Osteoblast (primary cell): ENCODE measurements around the gene GC. TPM values are rescaled to one million over a fixed set of nuclear protein-coding genes. Genes with fewer than 3 reads are reported as not detected.
A peak's percentile ranks its signal among the peaks of the same experiment; 100 is the strongest.
"Not testable (repeated sequence)": the region's sequence is repeated elsewhere in the genome, so short reads cannot be mapped to it uniquely, and the experiment has no call there.

Source experiments
- DNase-seq: peaks from one replicate; pipeline ENCODE4 v3.0.0; 2011; ENCODE audit warnings: low spot score, mixed read lengths; ENCODE audit not compliant: insufficient read length; ENCODE audit errors: missing footprints
- H2AFZ ChIP-seq: 2 replicates; pipeline ENCODE4 v1.6.0; 2011; ENCODE audit warnings: mild to moderate bottlenecking, low read length
- H3K27ac ChIP-seq: 2 replicates; pipeline ENCODE4 v1.5.1; 2011; ENCODE audit warnings: mild to moderate bottlenecking, low read depth, low read length, moderate library complexity
- H3K27me3 ChIP-seq: 2 replicates; pipeline ENCODE4 v1.6.0; 2012; ENCODE audit warnings: mild to moderate bottlenecking, control low read depth, inconsistent platforms, low read length, moderate library complexity; ENCODE audit not compliant: insufficient read depth
- H3K36me3 ChIP-seq: 2 replicates; pipeline ENCODE4 v1.5.1; 2011; ENCODE audit warnings: mild to moderate bottlenecking, low read length, control low read depth, moderate library complexity; ENCODE audit not compliant: insufficient read depth
- H3K4me1 ChIP-seq: 2 replicates; pipeline ENCODE4 v1.5.1; 2011; ENCODE audit warnings: mild to moderate bottlenecking, low read length, control low read depth, moderate library complexity; ENCODE audit not compliant: insufficient read depth
- H3K4me2 ChIP-seq: 2 replicates; pipeline ENCODE4 v1.6.0; 2011; ENCODE audit warnings: mild to moderate bottlenecking, low read length; ENCODE audit not compliant: insufficient read depth
- H3K4me3 ChIP-seq: fragments of 200-600 bp; sonication (generic); 3 replicates; pipeline ENCODE4 v1.5.1; 2012; ENCODE audit warnings: mild to moderate bottlenecking, low read length, inconsistent platforms; ENCODE audit not compliant: insufficient read depth
- H3K79me2 ChIP-seq: 2 replicates; pipeline ENCODE4 v1.6.0; 2012; ENCODE audit warnings: mild to moderate bottlenecking, low read length, control low read depth, inconsistent platforms; ENCODE audit not compliant: insufficient read depth
- H3K9me3 ChIP-seq: 2 replicates; pipeline ENCODE4 v1.5.1; 2011; ENCODE audit warnings: low read depth, low read length, control low read depth
- H4K20me1 ChIP-seq: 2 replicates; pipeline ENCODE4 v1.6.0; 2012; ENCODE audit warnings: mild to moderate bottlenecking, low read length, control low read depth; ENCODE audit not compliant: insufficient read depth
- total RNA-seq: library from RNA; depleted of rRNA; stranded (reverse); fragments of >200 nt; gene quantifications from 2 replicates; pipeline ENCODE4 v1.2.3, GENCODE V29; 2012
- TF ChIP-seq, protein P1 (sequence below): IDR thresholded peaks from 2 replicates; pipeline ENCODE4 v1.5.1; 2011; ENCODE audit warnings: mild to moderate bottlenecking, low read depth, low read length, moderate library complexity; ENCODE audit errors: extremely low read depth

The GC gene
- total RNA-seq, 1 donor, result not detected

DNA sequence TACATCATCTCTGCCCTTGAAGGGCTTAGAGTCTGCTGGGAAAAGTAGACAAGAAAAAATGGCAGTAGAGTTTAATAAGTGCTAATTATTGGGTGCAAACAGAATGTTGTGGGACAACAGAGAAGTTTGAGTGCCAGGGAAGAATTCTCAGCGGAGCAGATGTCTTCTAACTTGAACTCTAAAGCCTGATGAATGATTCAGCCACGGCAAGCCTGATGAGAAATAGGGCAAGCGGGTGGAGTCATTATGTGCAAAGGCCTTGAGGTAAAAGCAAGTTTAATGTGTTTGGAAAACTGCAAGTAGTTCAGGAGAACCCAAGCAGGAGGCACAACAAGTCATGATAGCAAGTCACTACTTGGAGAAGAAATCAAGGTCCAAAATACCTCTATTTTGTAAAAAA, 37.5 kb downstream of the GC start:
- TF ChIP-seq, protein P1, sequence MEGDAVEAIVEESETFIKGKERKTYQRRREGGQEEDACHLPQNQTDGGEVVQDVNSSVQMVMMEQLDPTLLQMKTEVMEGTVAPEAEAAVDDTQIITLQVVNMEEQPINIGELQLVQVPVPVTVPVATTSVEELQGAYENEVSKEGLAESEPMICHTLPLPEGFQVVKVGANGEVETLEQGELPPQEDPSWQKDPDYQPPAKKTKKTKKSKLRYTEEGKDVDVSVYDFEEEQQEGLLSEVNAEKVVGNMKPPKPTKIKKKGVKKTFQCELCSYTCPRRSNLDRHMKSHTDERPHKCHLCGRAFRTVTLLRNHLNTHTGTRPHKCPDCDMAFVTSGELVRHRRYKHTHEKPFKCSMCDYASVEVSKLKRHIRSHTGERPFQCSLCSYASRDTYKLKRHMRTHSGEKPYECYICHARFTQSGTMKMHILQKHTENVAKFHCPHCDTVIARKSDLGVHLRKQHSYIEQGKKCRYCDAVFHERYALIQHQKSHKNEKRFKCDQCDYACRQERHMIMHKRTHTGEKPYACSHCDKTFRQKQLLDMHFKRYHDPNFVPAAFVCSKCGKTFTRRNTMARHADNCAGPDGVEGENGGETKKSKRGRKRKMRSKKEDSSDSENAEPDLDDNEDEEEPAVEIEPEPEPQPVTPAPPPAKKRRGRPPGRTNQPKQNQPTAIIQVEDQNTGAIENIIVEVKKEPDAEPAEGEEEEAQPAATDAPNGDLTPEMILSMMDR, result no peak
- Histone ChIP-seq H2AFZ (no peak overlapping the region), H3K27me3 (no peaks in the 10 kb centered on the region), H3K4me3 (no peak overlapping the region), H3K9me3 (no peaks in the 10 kb centered on the region), H3K79me2 (no peaks in the 10 kb centered on the region), H3K4me1 (no peaks in the 10 kb centered on the region), H4K20me1 (no peaks in the 10 kb centered on the region), H3K4me2 (no peak overlapping the region), H3K27ac (no peak overlapping the region), H3K36me3 (no peaks in the 10 kb centered on the region)
- peak; percentile 68 for DNase-seq

DNA sequence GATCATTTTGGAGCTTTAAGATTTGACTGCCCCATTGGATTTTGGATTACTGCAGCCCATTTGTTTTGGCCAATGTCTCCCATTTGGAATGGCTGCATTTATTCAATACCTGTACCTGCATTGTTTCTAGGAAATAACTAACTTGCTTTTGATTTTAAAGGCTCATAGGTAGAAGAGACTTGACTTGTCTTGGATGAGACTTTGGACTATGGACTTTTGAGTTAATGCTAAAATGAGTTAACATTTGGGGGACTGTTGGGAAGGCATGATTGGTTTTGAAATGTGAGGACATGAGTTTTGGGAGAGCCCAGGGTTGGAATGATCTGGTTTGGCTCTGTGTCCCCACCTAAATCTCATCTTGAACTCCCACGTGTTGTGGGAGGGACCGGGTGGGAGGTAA, 45.1 kb downstream of the GC start:
- H2AFZ ChIP-seq, H3K27ac ChIP-seq, H3K27me3 ChIP-seq, H3K36me3 ChIP-seq, H3K4me1 ChIP-seq, H4K20me1 ChIP-seq, H3K4me2 ChIP-seq, H3K4me3 ChIP-seq, H3K9me3 ChIP-seq, H3K79me2 ChIP-seq, DNase-seq: not testable (repeated sequence)

DNA sequence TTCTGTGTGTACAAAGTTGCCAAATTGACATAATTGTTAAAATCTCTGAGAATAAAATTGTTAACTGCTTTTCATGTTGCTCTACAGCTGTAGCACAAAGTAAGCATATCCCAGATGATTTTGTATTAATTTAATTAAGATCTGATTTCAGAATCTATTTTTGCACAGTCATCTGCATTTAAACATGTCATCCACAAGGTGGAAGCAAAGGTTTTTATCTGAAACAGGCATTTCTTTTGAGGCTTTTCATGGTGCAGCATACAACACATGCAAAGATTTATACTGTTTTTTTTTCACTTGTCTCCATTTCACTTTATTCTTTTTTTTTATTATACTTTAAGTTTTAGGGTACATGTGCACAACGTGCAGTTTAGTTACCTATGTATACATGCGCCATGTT, 51.2 kb downstream of the GC start:
- Histone ChIP-seq H3K27ac (no peak overlapping the region), H3K9me3 (no peaks in the 10 kb centered on the region), H3K27me3 (peaks cover 21% of the 10 kb centered on the region), H3K4me2 (no peak overlapping the region), H3K4me1 (no peaks in the 10 kb centered on the region), H2AFZ (no peak overlapping the region), H4K20me1 (no peaks in the 10 kb centered on the region), H3K79me2 (no peaks in the 10 kb centered on the region), H3K36me3 (no peaks in the 10 kb centered on the region), H3K4me3 (no peak overlapping the region)
- no peak for DNase-seq
- TF ChIP-seq, protein P1, result peak; percentile 52

DNA sequence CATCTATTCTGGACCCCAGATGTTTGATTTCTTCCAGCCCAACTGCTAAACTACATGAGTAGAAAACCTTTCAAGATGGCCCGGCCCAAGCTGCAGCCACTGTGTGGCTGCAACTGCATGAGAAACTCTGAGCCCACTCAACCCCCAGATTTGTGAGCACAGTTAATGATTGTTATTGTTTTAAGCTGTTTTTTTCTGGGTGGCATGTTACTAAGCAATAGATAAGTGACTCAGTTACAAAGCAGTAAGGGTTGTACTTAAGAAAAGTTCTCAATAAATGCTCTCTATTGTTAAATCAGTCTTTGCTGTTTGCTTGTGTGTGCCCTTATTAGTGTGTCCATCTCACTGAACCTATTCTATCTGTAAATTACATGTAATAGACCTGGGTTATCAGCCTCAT, 51.8 kb downstream of the GC start:
- Histone ChIP-seq H3K4me2 (no peak overlapping the region), H3K9me3 (no peaks in the 10 kb centered on the region), H2AFZ (no peak overlapping the region), H4K20me1 (no peaks in the 10 kb centered on the region), H3K27me3 (peaks cover 24% of the 10 kb centered on the region), H3K4me3 (no peak overlapping the region), H3K4me1 (no peaks in the 10 kb centered on the region), H3K79me2 (no peaks in the 10 kb centered on the region), H3K27ac (no peak overlapping the region), H3K36me3 (no peaks in the 10 kb centered on the region)
- TF ChIP-seq, protein P1, result no peak
- no peak for DNase-seq

DNA sequence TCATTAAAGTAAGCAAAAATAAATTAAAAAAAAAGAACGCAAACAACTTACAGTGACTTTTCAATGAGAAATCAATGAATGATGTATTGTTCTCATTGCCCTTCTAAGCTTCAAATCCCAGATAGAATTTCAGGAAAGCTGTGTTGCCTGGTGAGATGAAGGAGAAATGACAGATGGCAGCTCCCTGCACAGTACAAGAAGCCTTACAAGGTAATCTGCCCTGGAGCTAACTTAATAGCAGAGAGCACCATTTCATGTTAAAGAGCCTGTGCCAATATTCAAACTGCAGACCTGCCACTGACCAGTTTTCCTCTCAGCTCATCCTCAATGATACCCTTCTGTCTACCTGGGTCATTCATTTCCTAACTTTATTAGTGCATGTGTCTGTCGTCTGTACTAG, 54.0 kb downstream of the GC start:
- Histone ChIP-seq H3K27me3 (peaks cover 27% of the 10 kb centered on the region), H3K27ac (no peak overlapping the region), H2AFZ (no peak overlapping the region), H3K9me3 (no peaks in the 10 kb centered on the region), H3K36me3 (no peaks in the 10 kb centered on the region), H4K20me1 (no peaks in the 10 kb centered on the region), H3K4me2 (no peak overlapping the region), H3K4me1 (no peaks in the 10 kb centered on the region), H3K79me2 (no peaks in the 10 kb centered on the region), H3K4me3 (no peak overlapping the region)
- TF ChIP-seq, protein P1, result no peak
- no peak for DNase-seq
